HG03521 (cell line): ENCODE data around the gene CAPS2.
A peak's percentile ranks its signal among the peaks of the same experiment; 100 is the strongest.
"Not testable (repeated sequence)": the region's sequence is repeated elsewhere in the genome, so short reads cannot be mapped to it uniquely, and the experiment has no call there.

ENCODE experiments used
- ATAC-seq: cut with Tn5 transposase; IDR thresholded peaks from one replicate; pipeline ENCODE4 v1.9.1; 2021; ENCODE audit warnings: mild to moderate bottlenecking, moderate library complexity; ENCODE audit not compliant: unreplicated experiment

The CAPS2 gene

DNA sequence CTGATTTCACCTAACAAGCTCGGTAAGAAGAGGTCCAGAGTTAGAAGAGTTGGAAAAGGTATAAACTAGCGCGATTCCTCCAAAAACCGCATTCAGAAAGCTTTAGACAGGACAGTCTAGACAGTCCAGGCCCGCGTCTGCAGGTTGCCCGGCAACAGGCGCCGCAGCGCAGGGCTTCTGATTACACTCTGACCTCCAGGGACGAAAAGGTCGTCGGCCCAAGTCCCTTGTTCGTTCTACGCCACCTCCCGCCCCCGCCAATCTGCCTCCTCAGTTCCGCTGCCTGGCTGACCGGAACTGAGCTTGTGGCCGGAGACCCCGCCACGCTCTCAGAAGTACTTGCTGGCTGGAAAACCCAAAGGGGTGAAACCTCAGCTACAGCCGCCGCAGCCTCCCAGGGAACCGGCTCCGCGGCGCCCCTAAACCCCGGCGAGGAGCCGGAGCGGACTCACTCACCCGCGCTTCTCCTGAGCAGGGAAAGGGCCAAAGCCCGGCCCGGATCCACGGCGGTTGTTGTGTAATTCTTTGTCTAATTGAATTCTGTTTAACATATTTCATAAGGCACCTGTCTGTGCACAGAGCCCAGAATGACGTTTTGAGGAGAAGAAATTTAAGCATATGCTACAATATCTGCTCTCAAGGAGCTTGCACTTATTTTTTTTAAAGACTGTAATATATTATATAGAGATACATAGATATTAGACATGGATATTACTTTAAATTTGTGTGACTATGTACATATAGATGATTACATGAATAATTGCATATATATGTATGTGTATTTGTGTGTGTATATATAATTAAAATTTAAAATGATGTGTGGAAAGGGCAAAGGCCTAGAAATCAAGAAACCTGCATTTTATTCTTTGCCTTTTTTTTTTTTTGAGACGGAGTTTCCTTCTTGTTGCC is at the start of gene CAPS2:
TSS of gene CAPS2 (minus strand) at position 407 of the 909 bp plus-strand sequence. CDS start 3,826 bp downstream, outside the sequence.
- ATAC-seq = peak; percentile 85

GRCh38 chr12:75378354-75378753 is 48.2 kb upstream of the CAPS2 start:
- ATAC-seq = no peak

- ATAC-seq = no peak
These were observed 44.8 kb upstream of the CAPS2 start for GRCh38 chr12:75374971-75375370.

GRCh38 chr12:75366629-75367028 is 36.5 kb upstream of the CAPS2 start:
- ATAC-seq = no peak

GRCh38 chr12:75364919-75365318 is 34.8 kb upstream of the CAPS2 start:
- no peak for ATAC-seq

GRCh38 chr12:75361408-75361807 is 31.3 kb upstream of the CAPS2 start:
- ATAC-seq = no peak

- no peak for ATAC-seq
These were observed 30.8 kb upstream of the CAPS2 start for GRCh38 chr12:75360920-75361319.

GRCh38 chr12:75354011-75354410 is 23.9 kb upstream of the CAPS2 start:
- ATAC-seq = no peak

DNA sequence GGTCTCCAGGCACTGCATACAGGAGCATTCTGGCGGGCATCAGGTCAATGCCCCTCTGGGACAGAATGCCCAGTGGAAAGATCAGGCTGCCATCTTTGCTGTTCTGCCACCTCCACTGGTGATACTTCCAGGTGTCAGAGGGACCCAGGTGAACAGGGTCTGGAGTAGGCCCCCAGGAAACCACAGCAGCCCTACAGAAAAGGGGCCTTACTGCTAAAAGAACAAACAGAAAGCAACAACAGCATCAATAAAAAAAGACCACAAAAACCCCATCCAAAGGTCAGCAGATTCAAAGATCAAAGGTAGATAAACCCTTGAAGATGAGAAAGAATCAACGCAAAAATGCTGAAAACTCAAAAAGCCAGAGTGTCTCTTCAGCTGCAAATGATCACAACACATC is 20.3 kb upstream of the CAPS2 start:
- no peak for ATAC-seq

GRCh38 chr12:75349946-75350345 is 19.8 kb upstream of the CAPS2 start:
- ATAC-seq = no peak

- not testable (repeated sequence) for ATAC-seq
These were observed 16.1 kb upstream of the CAPS2 start for GRCh38 chr12:75346215-75346614.

- ATAC-seq = no peak
These were observed 15.4 kb upstream of the CAPS2 start for GRCh38 chr12:75345531-75345930.

DNA sequence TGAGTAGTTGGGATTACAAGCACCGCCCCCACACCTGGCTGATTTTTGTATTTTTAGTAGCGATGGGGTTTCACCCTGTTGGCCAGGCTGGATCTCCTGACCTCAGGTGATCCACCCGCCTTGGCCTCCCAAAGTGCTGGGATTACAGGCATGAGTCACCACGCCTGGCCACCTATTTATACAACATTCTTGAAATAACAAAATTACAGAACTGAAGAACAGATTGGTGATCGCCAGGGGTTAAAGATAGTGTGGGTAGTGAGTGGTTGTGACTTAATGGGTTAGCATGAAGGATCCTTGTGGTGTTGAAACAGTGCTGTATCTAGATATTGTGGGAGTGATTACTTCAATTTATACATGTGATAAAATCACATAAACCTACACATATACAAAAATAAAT is 11.7 kb upstream of the CAPS2 start:
- ATAC-seq = no peak

DNA sequence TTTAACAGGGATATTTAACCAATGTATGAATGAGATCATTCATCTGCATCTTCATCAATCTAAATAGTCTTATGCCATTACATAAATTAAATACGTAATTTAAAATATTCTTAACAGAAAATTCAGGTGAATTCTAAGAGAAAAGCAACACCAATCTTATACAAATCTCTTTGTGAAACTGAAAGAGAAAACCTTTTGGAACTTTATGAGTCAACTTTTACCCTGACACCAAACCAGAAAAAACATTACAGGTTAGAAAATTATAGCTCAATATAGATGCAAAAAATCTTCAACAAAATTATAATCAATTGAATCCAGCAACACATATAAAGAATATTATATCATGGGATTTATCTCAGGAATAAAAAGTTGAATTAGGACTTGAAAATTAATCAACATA is 7.8 kb upstream of the CAPS2 start:
- no peak for ATAC-seq

DNA sequence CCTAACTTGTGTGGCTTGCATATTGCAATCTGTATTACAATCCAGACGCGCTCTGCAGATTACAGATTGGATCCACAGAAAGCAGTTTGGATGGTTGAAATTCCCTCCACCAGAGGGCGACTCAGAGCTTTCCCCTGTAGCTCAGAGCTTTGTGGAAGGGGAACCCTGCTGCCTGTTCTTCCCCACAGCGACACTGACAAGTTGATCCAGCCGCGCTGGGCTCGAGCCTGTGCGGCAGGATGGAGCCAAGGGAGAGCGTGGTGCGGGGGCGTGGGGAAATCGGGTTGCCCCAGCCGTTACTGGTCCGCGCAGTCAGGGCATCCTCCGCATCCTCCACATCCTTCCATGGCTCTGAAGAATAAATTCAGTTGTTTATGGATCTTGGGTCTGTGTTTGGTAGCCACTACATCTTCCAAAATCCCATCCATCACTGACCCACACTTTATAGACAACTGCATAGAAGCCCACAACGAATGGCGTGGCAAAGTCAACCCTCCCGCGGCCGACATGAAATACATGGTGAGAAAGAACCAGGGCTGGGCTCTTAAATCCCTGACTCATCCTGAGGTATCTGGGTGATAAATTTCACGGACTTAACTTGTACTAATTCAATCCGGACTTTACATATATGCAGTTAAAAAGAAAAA is 4.4 kb upstream of the CAPS2 start, which contains the start of gene GLIPR1L1:
TSS of gene GLIPR1L1 (plus strand) at position 287 of the 647 bp plus-strand sequence. CDS start at position 346, 59 bp downstream.
- peak; percentile 54 for ATAC-seq

- ATAC-seq = no peak
These were observed 2.5 kb downstream of the CAPS2 start for GRCh38 chr12:75327642-75328041.

DNA sequence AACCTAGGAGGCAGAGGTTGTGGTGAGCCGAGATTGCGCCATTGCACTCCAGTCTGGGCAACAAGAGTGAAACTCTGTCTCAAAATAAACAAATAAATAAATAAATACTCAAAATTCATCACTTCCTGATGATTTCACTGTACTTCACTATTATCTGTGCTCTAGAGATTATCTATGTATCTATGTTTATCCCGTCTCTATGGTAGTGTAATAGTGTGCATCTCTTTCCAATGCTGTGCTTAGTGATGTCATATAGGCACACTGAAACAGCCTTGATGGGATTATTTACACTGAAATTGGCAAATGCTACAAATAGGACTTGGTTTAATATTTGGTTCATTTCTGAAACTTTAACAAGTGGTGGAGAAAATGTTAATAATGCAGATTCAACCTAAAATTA is 6.5 kb downstream of the CAPS2 start:
- ATAC-seq = no peak

DNA sequence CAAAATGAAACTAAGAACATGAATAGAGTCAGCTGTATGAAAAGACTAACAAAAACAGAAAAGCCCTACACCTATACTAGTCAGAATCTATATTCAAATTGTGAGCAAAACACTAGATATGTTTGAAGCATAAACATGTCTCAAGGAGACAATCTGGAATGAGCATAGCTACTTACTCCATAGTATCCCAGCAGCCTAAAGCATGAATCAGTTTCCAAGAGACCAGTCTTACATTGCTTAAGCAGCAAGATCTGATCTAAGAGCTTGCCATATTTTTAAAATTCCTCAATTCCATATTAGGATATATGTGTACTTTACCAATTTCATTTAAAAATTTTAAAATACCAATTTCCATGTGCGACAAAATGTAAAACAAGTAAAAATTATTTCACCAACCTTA is 7.7 kb downstream of the CAPS2 start:
- no peak for ATAC-seq

GRCh38 chr12:75317784-75318183 is 12.3 kb downstream of the CAPS2 start:
- ATAC-seq = no peak

DNA sequence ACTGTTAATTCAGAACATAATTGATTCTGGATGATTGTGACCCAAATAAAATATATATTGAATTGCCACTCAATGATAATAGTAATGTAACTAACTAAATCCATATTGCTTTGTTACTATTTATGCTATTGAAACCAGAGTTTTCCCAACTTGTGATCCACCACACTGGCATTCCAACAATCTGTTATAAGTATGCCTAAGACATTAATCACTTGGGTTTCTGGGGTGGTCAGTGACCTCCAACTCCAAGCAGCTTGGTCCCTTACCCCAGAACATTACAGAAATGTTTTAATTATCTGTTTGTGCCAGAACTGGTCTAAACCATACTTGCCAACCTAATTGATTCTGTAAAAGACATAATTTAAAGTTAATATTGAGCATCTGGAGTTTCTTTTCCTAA is 14.6 kb downstream of the CAPS2 start:
- no peak for ATAC-seq

- ATAC-seq = no peak
These were observed 18.8 kb downstream of the CAPS2 start for GRCh38 chr12:75311369-75311768.

- no peak for ATAC-seq
These were observed 21.8 kb downstream of the CAPS2 start for GRCh38 chr12:75308279-75308678.
